ENCODE results near the gene YJEFN3.

Gene YJEFN3

GRCh38 chr19:19528721-19529490, at the start of gene YJEFN3:
YJEFN3 (plus strand) TSS chr19:19528911; CDS start chr19:19528933, 22 bp downstream.
- Histone ChIP-seq H3K36me3 (ENCODE audit: insufficient read depth, low read length) (peaks cover 16% of the 10 kb centered on the region), H3K9ac (ENCODE audit: insufficient read length) (no peak within 1 kb of the TSS), H3K27ac (no peak within 1 kb of the TSS), H3K4me3 (no peak within 1 kb of the TSS), H3K9me3 (ENCODE audit: low read depth, low read length) (no peaks in the 10 kb centered on the region)
- no peak for DNase-seq (ENCODE audit: low read depth, low spot score)
- TF ChIP-seq FOXP2 (optimal IDR thresholded peaks at IDR 0.05; ENCODE audit: control extremely low read depth, extremely low read length, insufficient read depth) (no peak), POLR2AphosphoS5 (IDR thresholded peaks at IDR 0.05; ENCODE audit: borderline replicate concordance, low read depth, low read length) (peak; percentile 40; the same call in 1 of the 2 replicates), EZH2 (IDR thresholded peaks at IDR 0.05) (no peak)

GRCh38 chr19:19480688-19481087, 48.0 kb upstream of the YJEFN3 start:
- H3K36me3 ChIP-seq (ENCODE audit: insufficient read depth, low read length), result peaks cover 18% of the 10 kb centered on the region
- no peak overlapping the region for H3K9ac ChIP-seq (ENCODE audit: insufficient read length)
- DNase-seq (ENCODE audit: low read depth, low spot score), result no peak
- TF ChIP-seq EZH2 (IDR thresholded peaks at IDR 0.05) (no peak), FOXP2 (optimal IDR thresholded peaks at IDR 0.05; ENCODE audit: control extremely low read depth, extremely low read length, insufficient read depth) (no peak), POLR2AphosphoS5 (IDR thresholded peaks at IDR 0.05; ENCODE audit: borderline replicate concordance, low read depth, low read length) (no peak)
- no peak overlapping the region for H3K4me3 ChIP-seq
- H3K27ac ChIP-seq, result no peak overlapping the region
- H3K9me3 ChIP-seq (ENCODE audit: low read depth, low read length), result no peaks in the 10 kb centered on the region

GRCh38 chr19:19482809-19483596, 45.7 kb upstream of the YJEFN3 start:
- no peak overlapping the region for H3K9ac ChIP-seq (ENCODE audit: insufficient read length)
- no peaks in the 10 kb centered on the region for H3K9me3 ChIP-seq (ENCODE audit: low read depth, low read length)
- H3K36me3 ChIP-seq (ENCODE audit: insufficient read depth, low read length), result peaks cover 18% of the 10 kb centered on the region
- DNase-seq (ENCODE audit: low read depth, low spot score), result no peak
- no peak overlapping the region for H3K27ac ChIP-seq
- H3K4me3 ChIP-seq, result no peak overlapping the region
- TF ChIP-seq EZH2 (IDR thresholded peaks at IDR 0.05) (no peak), FOXP2 (optimal IDR thresholded peaks at IDR 0.05; ENCODE audit: control extremely low read depth, extremely low read length, insufficient read depth) (no peak), POLR2AphosphoS5 (IDR thresholded peaks at IDR 0.05; ENCODE audit: borderline replicate concordance, low read depth, low read length) (no peak)

GRCh38 chr19:19485161-19485997, 43.3 kb upstream of the YJEFN3 start:
- no peak for DNase-seq (ENCODE audit: low read depth, low spot score)

GRCh38 chr19:19485998-19486290, 42.8 kb upstream of the YJEFN3 start:
- Histone ChIP-seq H3K27ac (peak overlapping the region; percentile 39; the same call in 1 of the 2 replicates), H3K9ac (ENCODE audit: insufficient read length) (no peak overlapping the region), H3K36me3 (ENCODE audit: insufficient read depth, low read length) (peaks cover 12% of the 10 kb centered on the region), H3K9me3 (ENCODE audit: low read depth, low read length) (no peaks in the 10 kb centered on the region), H3K4me3 (no peak overlapping the region)
- DNase-seq (ENCODE audit: low read depth, low spot score), result no peak
- TF ChIP-seq POLR2AphosphoS5 (IDR thresholded peaks at IDR 0.05; ENCODE audit: borderline replicate concordance, low read depth, low read length), result no peak
- TF ChIP-seq FOXP2 (optimal IDR thresholded peaks at IDR 0.05; ENCODE audit: control extremely low read depth, extremely low read length, insufficient read depth), result no peak
- TF ChIP-seq EZH2 (IDR thresholded peaks at IDR 0.05), result no peak

More at GRCh38 chr19:19485161-19485997, 43.3 kb upstream of the YJEFN3 start:
- no peak for TF ChIP-seq FOXP2 (optimal IDR thresholded peaks at IDR 0.05; ENCODE audit: control extremely low read depth, extremely low read length, insufficient read depth)
- TF ChIP-seq EZH2 (IDR thresholded peaks at IDR 0.05), result no peak
- Histone ChIP-seq H3K9ac (ENCODE audit: insufficient read length) (no peak overlapping the region), H3K36me3 (ENCODE audit: insufficient read depth, low read length) (peaks cover 14% of the 10 kb centered on the region), H3K4me3 (no peak overlapping the region), H3K9me3 (ENCODE audit: low read depth, low read length) (no peaks in the 10 kb centered on the region), H3K27ac (peak overlapping the region; percentile 39; the same call in 1 of the 2 replicates)

- Histone ChIP-seq H3K27ac (no peak overlapping the region), H3K9me3 (ENCODE audit: low read depth, low read length) (no peaks in the 10 kb centered on the region), H3K9ac (ENCODE audit: insufficient read length) (no peak overlapping the region), H3K4me3 (no peak overlapping the region), H3K36me3 (ENCODE audit: insufficient read depth, low read length) (peaks cover 18% of the 10 kb centered on the region)
- DNase-seq (ENCODE audit: low read depth, low spot score), result no peak
- no peak for TF ChIP-seq FOXP2 (optimal IDR thresholded peaks at IDR 0.05; ENCODE audit: control extremely low read depth, extremely low read length, insufficient read depth)
- TF ChIP-seq EZH2 (IDR thresholded peaks at IDR 0.05), result no peak
- no peak for TF ChIP-seq POLR2AphosphoS5 (IDR thresholded peaks at IDR 0.05; ENCODE audit: borderline replicate concordance, low read depth, low read length)
Measured at GRCh38 chr19:19486343-19487076, 42.2 kb upstream of the YJEFN3 start.

GRCh38 chr19:19487077-19487949, 41.4 kb upstream of the YJEFN3 start:
- DNase-seq (ENCODE audit: low read depth, low spot score), result no peak
- H3K4me3 ChIP-seq, result no peak overlapping the region
- peaks cover 23% of the 10 kb centered on the region for H3K36me3 ChIP-seq (ENCODE audit: insufficient read depth, low read length)
- peak overlapping the region; percentile 69 for H3K9ac ChIP-seq (ENCODE audit: insufficient read length)
- H3K27ac ChIP-seq, result peak overlapping the region; percentile 96
- H3K9me3 ChIP-seq (ENCODE audit: low read depth, low read length), result no peaks in the 10 kb centered on the region
- TF ChIP-seq FOXP2 (optimal IDR thresholded peaks at IDR 0.05; ENCODE audit: control extremely low read depth, extremely low read length, insufficient read depth) (no peak), POLR2AphosphoS5 (IDR thresholded peaks at IDR 0.05; ENCODE audit: borderline replicate concordance, low read depth, low read length) (no peak), EZH2 (IDR thresholded peaks at IDR 0.05) (no peak)
